ENCODE results near the gene TRIM5. TPM values are rescaled to one million over a fixed set of nuclear protein-coding genes. Genes with fewer than 3 reads are reported as not detected.

Gene TRIM5
- polyA plus RNA-seq, 3 donors: 9.4 to 14.4 (median 10.6) TPM

DNA sequence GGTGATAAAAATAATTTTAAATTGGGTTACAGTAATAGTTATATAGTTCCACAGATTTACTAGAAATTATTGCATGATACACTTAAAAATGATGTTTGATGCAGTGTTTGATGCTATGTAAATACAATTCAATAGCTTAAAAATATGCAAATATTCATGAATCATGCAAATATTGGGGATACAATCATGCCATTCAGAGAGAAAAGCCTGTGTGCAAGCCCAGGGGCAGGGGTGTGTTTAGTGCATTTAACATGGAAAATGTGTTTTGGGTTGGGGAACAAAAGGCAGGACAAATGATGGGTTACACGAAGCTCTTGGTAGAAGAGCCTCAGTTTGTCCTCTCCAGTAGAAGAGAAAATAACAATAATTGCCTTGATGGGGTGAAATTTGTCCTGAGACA, 10.7 kb upstream of the TRIM5 start:
- H3K27me3 Mint-ChIP-seq (ENCODE audit: low read depth in 3 of 3): no peaks in the 10 kb centered on the region
- H3K36me3 Mint-ChIP-seq: peaks cover 52 to 63% of the 10 kb centered on the region in 2 donors
- Histone ChIP-seq H3K9me3 (replicated peaks in 1 of 2; ENCODE audit: control insufficient read depth in 1 of 2, insufficient read depth in 1 of 2, low read length in 2 of 2) (no peaks in the 10 kb centered on the region), H3K4me3 (replicated peaks in 1 of 3; ENCODE audit: low read depth in 2 of 3, low read length in 3 of 3) (no peak overlapping the region), H3K36me3 (replicated peaks in 1 of 2; ENCODE audit: control insufficient read depth in 1 of 2, insufficient read depth in 2 of 2, low read length in 2 of 2) (peaks cover 46 to 61% of the 10 kb centered on the region in 2 donors), H3K79me2 (ENCODE audit: insufficient read depth, low read length) (peaks cover 91% of the 10 kb centered on the region), H3K4me2 (replicated peaks; ENCODE audit: extremely low read depth, low read length, poor library complexity, severe bottlenecking) (no peak overlapping the region), H2AFZ (ENCODE audit: insufficient read depth, low read depth, low read length, poor library complexity, severe bottlenecking) (no peak overlapping the region), H3K27me3 (ENCODE audit: control insufficient read depth in 2 of 2, insufficient read depth in 2 of 2, low read length in 2 of 2) (no peaks in the 10 kb centered on the region), H3K27ac (ENCODE audit: low read depth in 1 of 2, low read length in 2 of 2) (peak overlapping the region in 1 of 2 donors; percentile 47), H4K20me1 (ENCODE audit: insufficient read depth, low read length) (peaks cover 55% of the 10 kb centered on the region), H3K9ac (ENCODE audit: insufficient read depth, low read length, poor library complexity, severe bottlenecking) (no peak overlapping the region), H3K4me1 (ENCODE audit: control insufficient read depth in 1 of 2, insufficient read depth in 2 of 2, low read length in 2 of 2) (peaks cover 25 to 34% of the 10 kb centered on the region in 2 donors)
- no peak overlapping the region for H3K4me3 Mint-ChIP-seq
- H3K9me3 Mint-ChIP-seq: no peaks in the 10 kb centered on the region
- intact Hi-C loops (cut with micrococcal nuclease): no loop called here
- H3K27ac Mint-ChIP-seq: no peak overlapping the region
- no peak for DNase-seq
- TF ChIP-seq, protein P1, sequence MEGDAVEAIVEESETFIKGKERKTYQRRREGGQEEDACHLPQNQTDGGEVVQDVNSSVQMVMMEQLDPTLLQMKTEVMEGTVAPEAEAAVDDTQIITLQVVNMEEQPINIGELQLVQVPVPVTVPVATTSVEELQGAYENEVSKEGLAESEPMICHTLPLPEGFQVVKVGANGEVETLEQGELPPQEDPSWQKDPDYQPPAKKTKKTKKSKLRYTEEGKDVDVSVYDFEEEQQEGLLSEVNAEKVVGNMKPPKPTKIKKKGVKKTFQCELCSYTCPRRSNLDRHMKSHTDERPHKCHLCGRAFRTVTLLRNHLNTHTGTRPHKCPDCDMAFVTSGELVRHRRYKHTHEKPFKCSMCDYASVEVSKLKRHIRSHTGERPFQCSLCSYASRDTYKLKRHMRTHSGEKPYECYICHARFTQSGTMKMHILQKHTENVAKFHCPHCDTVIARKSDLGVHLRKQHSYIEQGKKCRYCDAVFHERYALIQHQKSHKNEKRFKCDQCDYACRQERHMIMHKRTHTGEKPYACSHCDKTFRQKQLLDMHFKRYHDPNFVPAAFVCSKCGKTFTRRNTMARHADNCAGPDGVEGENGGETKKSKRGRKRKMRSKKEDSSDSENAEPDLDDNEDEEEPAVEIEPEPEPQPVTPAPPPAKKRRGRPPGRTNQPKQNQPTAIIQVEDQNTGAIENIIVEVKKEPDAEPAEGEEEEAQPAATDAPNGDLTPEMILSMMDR (IDR thresholded peaks at IDR 0.05): no peak
- H3K4me1 Mint-ChIP-seq: peaks cover 39% of the 10 kb centered on the region
- no CpG with 5 or more reads among the region's 1 CpG for WGBS (ENCODE audit: insufficient coverage)

DNA sequence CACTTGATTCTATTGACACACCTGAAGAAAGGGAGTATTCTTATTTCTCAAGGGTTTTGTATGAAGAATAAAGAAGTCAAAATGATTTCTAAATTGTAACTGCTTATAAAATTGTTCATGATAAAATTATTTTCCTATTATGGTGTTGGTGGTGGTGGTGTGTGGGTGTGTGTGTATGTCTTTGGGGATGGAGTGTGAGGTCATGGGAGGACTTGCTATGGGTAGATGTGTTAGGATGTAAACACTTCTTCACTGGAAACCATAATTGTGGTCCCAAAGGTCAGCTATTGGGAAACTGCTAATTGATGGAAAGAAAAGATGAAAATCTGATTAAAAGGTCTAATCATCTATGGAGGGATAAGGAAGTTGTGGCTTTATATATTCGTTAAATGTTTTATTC, 9.8 kb upstream of the TRIM5 start:
- peaks cover 0 to 3% (median 0%) of the 10 kb centered on the region in 7 donors for H3K9me3 Mint-ChIP-seq
- Histone ChIP-seq H3K9me3 (replicated peaks in 1 of 2; ENCODE audit: control insufficient read depth in 1 of 2, insufficient read depth in 1 of 2, low read length in 2 of 2) (no peaks in the 10 kb centered on the region), H3K79me2 (ENCODE audit: insufficient read depth, low read length) (peaks cover 93% of the 10 kb centered on the region), H4K20me1 (ENCODE audit: insufficient read depth, low read length) (peaks cover 52% of the 10 kb centered on the region), H3K4me1 (ENCODE audit: control insufficient read depth in 1 of 2, insufficient read depth in 2 of 2, low read length in 2 of 2) (peaks cover 20 to 25% of the 10 kb centered on the region in 2 donors), H2AFZ (ENCODE audit: insufficient read depth, low read depth, low read length, poor library complexity, severe bottlenecking) (no peak overlapping the region), H3K9ac (ENCODE audit: insufficient read depth, low read length, poor library complexity, severe bottlenecking) (no peak overlapping the region), H3K4me2 (replicated peaks; ENCODE audit: extremely low read depth, low read length, poor library complexity, severe bottlenecking) (no peak overlapping the region), H3K27me3 (ENCODE audit: control insufficient read depth in 2 of 2, insufficient read depth in 2 of 2, low read length in 2 of 2) (no peaks in the 10 kb centered on the region), H3K27ac (ENCODE audit: low read depth in 1 of 2, low read length in 2 of 2) (no peak overlapping the region), H3K36me3 (replicated peaks in 1 of 2; ENCODE audit: control insufficient read depth in 1 of 2, insufficient read depth in 2 of 2, low read length in 2 of 2) (peaks cover 44 to 61% of the 10 kb centered on the region in 2 donors), H3K4me3 (replicated peaks in 1 of 3; ENCODE audit: low read depth in 2 of 3, low read length in 3 of 3) (no peak overlapping the region)
- intact Hi-C loops (cut with micrococcal nuclease): loop anchor here in 1 of 2 donors (5.0 kb wide), 1 partner anchor 62 kb away; no protein-coding TSS in a partner anchor
- H3K4me3 Mint-ChIP-seq: no peak overlapping the region
- peak overlapping the region in 3 of 7 donors; percentile 1 to 21 (median 6) for H3K27ac Mint-ChIP-seq
- peaks cover 36% of the 10 kb centered on the region for H3K4me1 Mint-ChIP-seq
- no peaks in the 10 kb centered on the region for H3K27me3 Mint-ChIP-seq (ENCODE audit: low read depth in 3 of 3)
- H3K36me3 Mint-ChIP-seq: peaks cover 47 to 57% of the 10 kb centered on the region in 2 donors
- DNase-seq: no peak
- TF ChIP-seq, protein P1 (IDR thresholded peaks at IDR 0.05): no peak
- no CpG with 5 or more reads among the region's 1 CpG for WGBS (ENCODE audit: insufficient coverage)
